Measurements from ENCODE around the gene SLC4A4. TPM values are rescaled to one million over a fixed set of nuclear protein-coding genes. Genes with fewer than 3 reads are reported as not detected.

SLC4A4 gene
- polyA plus RNA-seq, 1 donor (not counting 4 experiments of a cell fraction or from before 2014, with no cell fraction given): 0.29 TPM

DNA sequence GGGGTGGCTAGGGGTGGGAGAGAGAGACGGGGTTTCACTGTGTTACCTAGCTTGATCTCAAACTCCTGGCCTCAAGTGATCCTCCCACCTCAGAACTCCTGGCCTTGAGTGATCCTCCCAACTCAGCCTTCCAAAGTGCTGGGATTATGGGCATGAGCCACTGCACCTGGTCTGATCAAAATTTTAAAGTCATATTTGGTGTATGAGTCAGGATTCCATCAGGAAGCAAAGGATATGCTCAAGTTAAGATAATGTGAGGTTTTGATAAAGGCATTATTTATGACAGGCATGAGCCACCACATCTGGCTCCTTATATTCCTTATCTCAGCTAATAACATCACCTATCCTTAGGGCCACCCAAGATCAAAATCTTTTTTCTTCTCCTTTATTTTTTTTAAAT, 182.0 kb downstream of the SLC4A4 start:
- H3K79me2 ChIP-seq (ENCODE audit: control insufficient read depth, insufficient read depth, low read length): no peaks in the 10 kb centered on the region
- no peak overlapping the region for H3K4me3 ChIP-seq (ENCODE audit: control insufficient read depth in 2 of 3, extremely low read depth in 1 of 3, insufficient read depth in 2 of 3, low read depth in 1 of 3, low read length in 3 of 3)
- H3K9me3 ChIP-seq (ENCODE audit: control insufficient read depth, low read depth, low read length): no peaks in the 10 kb centered on the region
- no peak for DNase-seq (ENCODE audit: low read depth, low spot score)
- no peaks in the 10 kb centered on the region for H3K36me3 ChIP-seq (ENCODE audit: control insufficient read depth in 2 of 2, extremely low read depth in 1 of 2, insufficient read depth in 2 of 2, low read length in 2 of 2)
- H3K9me1 ChIP-seq (ENCODE audit: control insufficient read depth, extremely low read depth, insufficient read depth, low read length): no peaks in the 10 kb centered on the region
- H3K4me2 ChIP-seq (ENCODE audit: control insufficient read depth, extremely low read depth, insufficient read depth, low read depth, low read length): no peak overlapping the region
- no peak overlapping the region for H3K27ac ChIP-seq (ENCODE audit: control insufficient read depth, insufficient read depth, low read length)
- FAIRE-seq: no peak
- no peak overlapping the region for H2AFZ ChIP-seq (ENCODE audit: control insufficient read depth, low read length)
- no peaks in the 10 kb centered on the region for H3K27me3 ChIP-seq (ENCODE audit: control insufficient read depth, extremely low read depth, insufficient read depth, low read length)
- TF ChIP-seq, protein P1, sequence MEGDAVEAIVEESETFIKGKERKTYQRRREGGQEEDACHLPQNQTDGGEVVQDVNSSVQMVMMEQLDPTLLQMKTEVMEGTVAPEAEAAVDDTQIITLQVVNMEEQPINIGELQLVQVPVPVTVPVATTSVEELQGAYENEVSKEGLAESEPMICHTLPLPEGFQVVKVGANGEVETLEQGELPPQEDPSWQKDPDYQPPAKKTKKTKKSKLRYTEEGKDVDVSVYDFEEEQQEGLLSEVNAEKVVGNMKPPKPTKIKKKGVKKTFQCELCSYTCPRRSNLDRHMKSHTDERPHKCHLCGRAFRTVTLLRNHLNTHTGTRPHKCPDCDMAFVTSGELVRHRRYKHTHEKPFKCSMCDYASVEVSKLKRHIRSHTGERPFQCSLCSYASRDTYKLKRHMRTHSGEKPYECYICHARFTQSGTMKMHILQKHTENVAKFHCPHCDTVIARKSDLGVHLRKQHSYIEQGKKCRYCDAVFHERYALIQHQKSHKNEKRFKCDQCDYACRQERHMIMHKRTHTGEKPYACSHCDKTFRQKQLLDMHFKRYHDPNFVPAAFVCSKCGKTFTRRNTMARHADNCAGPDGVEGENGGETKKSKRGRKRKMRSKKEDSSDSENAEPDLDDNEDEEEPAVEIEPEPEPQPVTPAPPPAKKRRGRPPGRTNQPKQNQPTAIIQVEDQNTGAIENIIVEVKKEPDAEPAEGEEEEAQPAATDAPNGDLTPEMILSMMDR (optimal IDR thresholded peaks at IDR 0.05 in 1 of 3, IDR thresholded peaks at IDR 0.05 in 1 of 3, conservative IDR thresholded peaks at IDR 0.05 in 1 of 3; ENCODE audit: extremely low read depth in 1 of 3, insufficient read depth in 2 of 3, low read length in 3 of 3): no peak
- TF ChIP-seq EZH2 (IDR thresholded peaks at IDR 0.05; ENCODE audit: low read length): no peak
- dilution Hi-C loops (cut with MboI; ENCODE audit: extremely low pct_ligation_motif_present, low sequenced_read_pairs): no loop called here
- H3K4me1 ChIP-seq (ENCODE audit: control insufficient read depth, extremely low read depth, insufficient read depth, low read length): no peaks in the 10 kb centered on the region
- H3K9ac ChIP-seq (ENCODE audit: control insufficient read depth, extremely low read depth, insufficient read depth, low read length): no peak overlapping the region
- no peaks in the 10 kb centered on the region for H4K20me1 ChIP-seq (ENCODE audit: control insufficient read depth, extremely low read depth, insufficient read depth, low read length)

DNA sequence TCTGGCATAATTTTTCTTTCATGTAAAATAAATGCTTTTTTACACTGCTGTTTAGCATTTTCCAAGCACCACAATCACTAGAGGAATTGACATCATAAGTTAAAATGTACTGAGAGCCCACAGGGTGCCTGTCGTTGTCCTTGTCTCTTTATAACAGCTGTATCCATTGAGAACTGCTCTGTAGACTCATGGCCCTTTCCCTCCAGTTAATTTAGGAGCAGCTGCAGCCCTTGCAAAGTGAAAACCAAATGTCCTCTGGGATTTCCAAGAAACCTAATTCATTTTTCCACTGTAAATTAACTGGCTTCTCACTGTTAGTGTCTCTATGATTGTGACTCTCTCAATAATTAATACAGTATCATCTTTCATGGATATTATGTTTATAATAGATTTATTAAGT, 185.9 kb downstream of the SLC4A4 start:
- H3K9me1 ChIP-seq (ENCODE audit: control insufficient read depth, extremely low read depth, insufficient read depth, low read length): no peaks in the 10 kb centered on the region
- FAIRE-seq: no peak
- no peak for DNase-seq (ENCODE audit: low read depth, low spot score)
- no peak overlapping the region for H3K27ac ChIP-seq (ENCODE audit: control insufficient read depth, insufficient read depth, low read length)
- no peak overlapping the region for H2AFZ ChIP-seq (ENCODE audit: control insufficient read depth, low read length)
- H3K4me2 ChIP-seq (ENCODE audit: control insufficient read depth, extremely low read depth, insufficient read depth, low read depth, low read length): no peak overlapping the region
- no peaks in the 10 kb centered on the region for H3K9me3 ChIP-seq (ENCODE audit: control insufficient read depth, low read depth, low read length)
- H3K9ac ChIP-seq (ENCODE audit: control insufficient read depth, extremely low read depth, insufficient read depth, low read length): no peak overlapping the region
- H3K4me3 ChIP-seq (ENCODE audit: control insufficient read depth in 2 of 3, extremely low read depth in 1 of 3, insufficient read depth in 2 of 3, low read depth in 1 of 3, low read length in 3 of 3): no peak overlapping the region
- no peaks in the 10 kb centered on the region for H3K27me3 ChIP-seq (ENCODE audit: control insufficient read depth, extremely low read depth, insufficient read depth, low read length)
- H3K36me3 ChIP-seq (ENCODE audit: control insufficient read depth in 2 of 2, extremely low read depth in 1 of 2, insufficient read depth in 2 of 2, low read length in 2 of 2): no peaks in the 10 kb centered on the region
- no peaks in the 10 kb centered on the region for H4K20me1 ChIP-seq (ENCODE audit: control insufficient read depth, extremely low read depth, insufficient read depth, low read length)
- no peaks in the 10 kb centered on the region for H3K4me1 ChIP-seq (ENCODE audit: control insufficient read depth, extremely low read depth, insufficient read depth, low read length)
- H3K79me2 ChIP-seq (ENCODE audit: control insufficient read depth, insufficient read depth, low read length): no peaks in the 10 kb centered on the region
- no peak for TF ChIP-seq EZH2 (IDR thresholded peaks at IDR 0.05; ENCODE audit: low read length)
- TF ChIP-seq, protein P1 (optimal IDR thresholded peaks at IDR 0.05 in 1 of 3, IDR thresholded peaks at IDR 0.05 in 1 of 3, conservative IDR thresholded peaks at IDR 0.05 in 1 of 3; ENCODE audit: extremely low read depth in 1 of 3, insufficient read depth in 2 of 3, low read length in 3 of 3): no peak
- dilution Hi-C loops (cut with MboI; ENCODE audit: extremely low pct_ligation_motif_present, low sequenced_read_pairs): no loop called here
